ENCODE results near the gene MIA2. TPM values are rescaled to one million over a fixed set of nuclear protein-coding genes. Genes with fewer than 3 reads are reported as not detected.

MIA2 gene
- total and polyA plus RNA-seq, 2 donors (not counting 1 experiment from before 2014, with no cell fraction given) = 11.5 to 27.1 TPM

DNA sequence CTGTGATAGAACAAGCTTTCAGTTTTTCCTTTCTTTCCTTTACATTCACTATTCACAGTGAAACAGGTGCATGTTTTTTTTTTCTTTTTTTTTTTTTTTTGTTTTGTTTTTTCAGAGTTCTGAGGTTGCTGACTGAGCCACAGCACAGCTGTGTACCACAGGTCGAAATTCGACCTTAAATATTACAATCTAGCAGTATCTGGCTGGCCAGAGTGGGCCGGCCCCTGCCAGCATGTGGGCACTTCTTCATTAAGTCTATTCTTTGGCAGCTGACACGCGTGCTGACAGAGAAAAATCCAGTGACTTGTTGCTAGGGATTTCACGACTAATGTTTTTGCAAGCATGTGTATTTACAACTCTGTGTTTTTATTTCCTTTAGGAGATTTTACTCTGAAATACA lies 164.7 kb downstream of the MIA2 start:
- H3K4me1 ChIP-seq (ENCODE audit: control insufficient read depth in 2 of 2, insufficient read depth in 2 of 2, low read length in 2 of 2) = no peaks in the 10 kb centered on the region
- Mint-ChIP-seq H3K4me1 (no peaks in the 10 kb centered on the region), H3K27me3 (no peaks in the 10 kb centered on the region), H3K27ac (no peak overlapping the region), H3K4me3 (no peak overlapping the region), H3K9me3 (ENCODE audit: insufficient read depth) (no peaks in the 10 kb centered on the region)
- no peaks in the 10 kb centered on the region for H3K9me3 ChIP-seq (ENCODE audit: control extremely low read depth in 1 of 3, control insufficient read depth in 2 of 3, insufficient read depth in 1 of 3, low read length in 2 of 3)
- no peak overlapping the region for H3K27ac ChIP-seq (ENCODE audit: low read length in 2 of 2)
- H3K4me2 ChIP-seq (replicated peaks; ENCODE audit: low read depth, low read length, poor library complexity, severe bottlenecking) = no peak overlapping the region
- POLR2A ChIA-PET = no interaction called here
- no peak overlapping the region for H3K9ac ChIP-seq (ENCODE audit: low read length)
- H3K27me3 ChIP-seq (replicated peaks in 1 of 4; ENCODE audit: control extremely low read depth in 1 of 4, control insufficient read depth in 3 of 4, insufficient read depth in 4 of 4, low read length in 3 of 4) = no peaks in the 10 kb centered on the region
- DNase-seq (no peak), ATAC-seq (ENCODE audit: low read depth) (no peak)
- H3K36me3 ChIP-seq (replicated peaks in 1 of 2; ENCODE audit: control extremely low read depth in 1 of 2, control insufficient read depth in 1 of 2, extremely low read depth in 1 of 2, insufficient read depth in 2 of 2, low read length in 1 of 2) = peaks cover 6 to 40% of the 10 kb centered on the region in 2 experiments
- WGBS (ENCODE audit: insufficient coverage) = 100% methylated on average over 4 of the region's 6 CpGs
- no peak overlapping the region for H2AFZ ChIP-seq (ENCODE audit: insufficient read depth, low read depth, low read length, poor library complexity, severe bottlenecking)
- no peaks in the 10 kb centered on the region for H3K79me2 ChIP-seq (ENCODE audit: control insufficient read depth, insufficient read depth, low read length)
- H3K4me3 ChIP-seq (ENCODE audit: control extremely low read depth in 1 of 5, extremely low read depth in 1 of 5, insufficient read depth in 1 of 5, low read depth in 2 of 5, low read length in 4 of 5) = no peak overlapping the region
- CTCF ChIA-PET = no interaction called here
- TF ChIP-seq, protein P1, sequence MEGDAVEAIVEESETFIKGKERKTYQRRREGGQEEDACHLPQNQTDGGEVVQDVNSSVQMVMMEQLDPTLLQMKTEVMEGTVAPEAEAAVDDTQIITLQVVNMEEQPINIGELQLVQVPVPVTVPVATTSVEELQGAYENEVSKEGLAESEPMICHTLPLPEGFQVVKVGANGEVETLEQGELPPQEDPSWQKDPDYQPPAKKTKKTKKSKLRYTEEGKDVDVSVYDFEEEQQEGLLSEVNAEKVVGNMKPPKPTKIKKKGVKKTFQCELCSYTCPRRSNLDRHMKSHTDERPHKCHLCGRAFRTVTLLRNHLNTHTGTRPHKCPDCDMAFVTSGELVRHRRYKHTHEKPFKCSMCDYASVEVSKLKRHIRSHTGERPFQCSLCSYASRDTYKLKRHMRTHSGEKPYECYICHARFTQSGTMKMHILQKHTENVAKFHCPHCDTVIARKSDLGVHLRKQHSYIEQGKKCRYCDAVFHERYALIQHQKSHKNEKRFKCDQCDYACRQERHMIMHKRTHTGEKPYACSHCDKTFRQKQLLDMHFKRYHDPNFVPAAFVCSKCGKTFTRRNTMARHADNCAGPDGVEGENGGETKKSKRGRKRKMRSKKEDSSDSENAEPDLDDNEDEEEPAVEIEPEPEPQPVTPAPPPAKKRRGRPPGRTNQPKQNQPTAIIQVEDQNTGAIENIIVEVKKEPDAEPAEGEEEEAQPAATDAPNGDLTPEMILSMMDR (IDR thresholded peaks at IDR 0.05) = no peak
- no peak for TF ChIP-seq EZH2 (IDR thresholded peaks at IDR 0.05; ENCODE audit: borderline replicate concordance, insufficient read depth, low read depth, low read length, poor library complexity, severe bottlenecking)
- intact Hi-C loops (cut with micrococcal nuclease) = loop anchor here (5.0 kb wide), 1 partner anchor 34 kb away; the partner anchor contains the start of gene FBXO33
- no peaks in the 10 kb centered on the region for H4K20me1 ChIP-seq (ENCODE audit: control insufficient read depth, insufficient read depth, low read length, poor library complexity, severe bottlenecking)

DNA sequence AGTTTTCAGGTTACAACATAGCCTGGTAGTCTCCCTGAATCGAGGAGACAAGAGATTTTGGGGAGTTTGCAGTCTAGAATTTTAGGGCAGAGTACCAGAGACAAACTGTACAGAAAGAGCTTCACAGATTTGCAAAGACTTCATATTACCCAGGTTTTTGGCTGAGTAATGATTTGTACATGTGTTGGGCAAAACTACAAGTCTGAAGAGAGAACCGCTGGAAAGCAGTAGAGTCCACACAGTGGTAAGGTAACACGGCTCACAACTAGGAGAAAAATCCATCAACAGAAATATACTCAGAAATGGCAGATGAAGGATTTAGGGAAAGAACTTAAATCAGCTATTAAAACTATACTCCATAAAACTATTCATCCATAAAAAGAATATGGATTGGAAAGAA lies 172.8 kb downstream of the MIA2 start:
- Histone ChIP-seq H3K9me3 (ENCODE audit: control extremely low read depth in 1 of 3, control insufficient read depth in 2 of 3, insufficient read depth in 1 of 3, low read length in 2 of 3) (peaks cover 0 to 4% (median 2%) of the 10 kb centered on the region in 3 donors), H3K36me3 (replicated peaks in 1 of 2; ENCODE audit: control extremely low read depth in 1 of 2, control insufficient read depth in 1 of 2, extremely low read depth in 1 of 2, insufficient read depth in 2 of 2, low read length in 1 of 2) (peaks cover 0 to 2% of the 10 kb centered on the region in 2 experiments), H3K27me3 (replicated peaks in 1 of 4; ENCODE audit: control extremely low read depth in 1 of 4, control insufficient read depth in 3 of 4, insufficient read depth in 4 of 4, low read length in 3 of 4) (no peaks in the 10 kb centered on the region), H3K4me3 (ENCODE audit: control extremely low read depth in 1 of 5, extremely low read depth in 1 of 5, insufficient read depth in 1 of 5, low read depth in 2 of 5, low read length in 4 of 5) (no peak overlapping the region), H4K20me1 (ENCODE audit: control insufficient read depth, insufficient read depth, low read length, poor library complexity, severe bottlenecking) (no peaks in the 10 kb centered on the region), H3K9ac (ENCODE audit: low read length) (no peak overlapping the region), H3K79me2 (ENCODE audit: control insufficient read depth, insufficient read depth, low read length) (peaks cover 3% of the 10 kb centered on the region), H3K4me1 (ENCODE audit: control insufficient read depth in 2 of 2, insufficient read depth in 2 of 2, low read length in 2 of 2) (no peaks in the 10 kb centered on the region), H2AFZ (ENCODE audit: insufficient read depth, low read depth, low read length, poor library complexity, severe bottlenecking) (no peak overlapping the region), H3K27ac (ENCODE audit: low read length in 2 of 2) (no peak overlapping the region), H3K4me2 (replicated peaks; ENCODE audit: low read depth, low read length, poor library complexity, severe bottlenecking) (no peak overlapping the region)
- Mint-ChIP-seq H3K9me3 (ENCODE audit: insufficient read depth) (peaks cover 8% of the 10 kb centered on the region), H3K27ac (no peak overlapping the region), H3K4me3 (no peak overlapping the region), H3K4me1 (peaks cover 13% of the 10 kb centered on the region), H3K27me3 (no peaks in the 10 kb centered on the region)
- intact Hi-C loops (cut with micrococcal nuclease) = no loop called here
- ATAC-seq (ENCODE audit: low read depth) (no peak), DNase-seq (no peak)
- POLR2A ChIA-PET = no interaction called here
- 100% methylated on average over 1 of the region's 3 CpGs for WGBS (ENCODE audit: insufficient coverage)
- TF ChIP-seq, protein P1 (IDR thresholded peaks at IDR 0.05) = no peak
- TF ChIP-seq EZH2 (IDR thresholded peaks at IDR 0.05; ENCODE audit: borderline replicate concordance, insufficient read depth, low read depth, low read length, poor library complexity, severe bottlenecking) = no peak
- CTCF ChIA-PET = no interaction called here
